ENCODE measurements around the gene UQCC5. TPM values are rescaled to one million over a fixed set of nuclear protein-coding genes. Genes with fewer than 3 reads are reported as not detected.

UQCC5 gene
- total RNA-seq, 1 donor from 2014 or later, result not detected

GRCh38 chr3:52557011-52557960, 20.9 kb downstream of the UQCC5 start:
- no peaks in the 10 kb centered on the region for H3K9me3 ChIP-seq
- H3K27me3 ChIP-seq, result no peaks in the 10 kb centered on the region
- H3K27ac ChIP-seq, result no peak overlapping the region
- H3K36me3 ChIP-seq, result peaks cover 40 to 72% of the 10 kb centered on the region in 2 donors
- no peak for DNase-seq (ENCODE audit: low spot score in 2 of 2)
- H3K4me1 ChIP-seq, result no peaks in the 10 kb centered on the region
- H3K4me3 ChIP-seq, result no peak overlapping the region
- intact Hi-C loops (cut with DNase I), result no loop called here
- no peak for TF ChIP-seq CTCF (IDR thresholded peaks at IDR 0.05)

- intact Hi-C loops (cut with DNase I), result no loop called here
- Histone ChIP-seq H3K27me3 (no peaks in the 10 kb centered on the region), H3K9me3 (no peaks in the 10 kb centered on the region), H3K4me1 (no peaks in the 10 kb centered on the region), H3K4me3 (no peak overlapping the region), H3K27ac (no peak overlapping the region), H3K36me3 (peaks cover 43 to 74% of the 10 kb centered on the region in 2 donors)
- no peak for DNase-seq (ENCODE audit: low spot score in 2 of 2)
- no peak for TF ChIP-seq CTCF (IDR thresholded peaks at IDR 0.05)
Observed at GRCh38 chr3:52558436-52558835, 22.0 kb downstream of the UQCC5 start.

- TF ChIP-seq CTCF (IDR thresholded peaks at IDR 0.05), result no peak
- H3K27me3 ChIP-seq, result no peaks in the 10 kb centered on the region
- no peak overlapping the region for H3K27ac ChIP-seq
- H3K4me3 ChIP-seq, result no peak overlapping the region
- no peak for DNase-seq (ENCODE audit: low spot score in 2 of 2)
- H3K36me3 ChIP-seq, result peaks cover 47 to 77% of the 10 kb centered on the region in 2 donors
- no peaks in the 10 kb centered on the region for H3K9me3 ChIP-seq
- intact Hi-C loops (cut with DNase I), result no loop called here
- H3K4me1 ChIP-seq, result no peaks in the 10 kb centered on the region
Observed at GRCh38 chr3:52561028-52561747, 24.8 kb downstream of the UQCC5 start.

- H3K4me3 ChIP-seq, result no peak overlapping the region
- no peak for TF ChIP-seq CTCF (IDR thresholded peaks at IDR 0.05)
- no peaks in the 10 kb centered on the region for H3K4me1 ChIP-seq
- no peak overlapping the region for H3K27ac ChIP-seq
- intact Hi-C loops (cut with DNase I), result no loop called here
- H3K36me3 ChIP-seq, result peaks cover 42 to 64% of the 10 kb centered on the region in 2 donors
- no peak for DNase-seq (ENCODE audit: low spot score in 2 of 2)
- H3K9me3 ChIP-seq, result no peaks in the 10 kb centered on the region
- H3K27me3 ChIP-seq, result no peaks in the 10 kb centered on the region
Observed at GRCh38 chr3:52563984-52564383, 27.6 kb downstream of the UQCC5 start.

GRCh38 chr3:52568069-52568468, 31.7 kb downstream of the UQCC5 start:
- H3K27me3 ChIP-seq, result no peaks in the 10 kb centered on the region
- no peaks in the 10 kb centered on the region for H3K9me3 ChIP-seq
- no peak for DNase-seq (ENCODE audit: low spot score in 2 of 2)
- intact Hi-C loops (cut with DNase I), result no loop called here
- TF ChIP-seq CTCF (IDR thresholded peaks at IDR 0.05), result no peak
- H3K4me1 ChIP-seq, result no peaks in the 10 kb centered on the region
- H3K27ac ChIP-seq, result no peak overlapping the region
- peaks cover 18 to 23% of the 10 kb centered on the region in 2 donors for H3K36me3 ChIP-seq
- H3K4me3 ChIP-seq, result no peak overlapping the region
